ENCODE measurements around the gene FAM149B1. TPM values are rescaled to one million over a fixed set of nuclear protein-coding genes. Genes with fewer than 3 reads are reported as not detected.

The FAM149B1 gene
- total and polyA plus RNA-seq, 2 of the 13 experiments (the other 11 are each of a cell fraction or from before 2014, with no cell fraction given), result 9.3 to 16.8 TPM

GRCh38 chr10:73246646-73247508 is 79.0 kb downstream of the FAM149B1 start, which contains the start of gene DNAJC9 (continued):
- TF ChIP-seq E2F2 (CRISPR knock-in tag; IDR thresholded peaks at IDR 0.05; ENCODE audit: borderline replicate concordance) (no peak), DRAP1 (CRISPR knock-in tag; IDR thresholded peaks at IDR 0.05) (peak; percentile 85), ZNF749 (CRISPR knock-in tag; IDR thresholded peaks at IDR 0.05; ENCODE audit: borderline replicate concordance) (peak; percentile 97), ZFP36L2 (CRISPR knock-in tag; IDR thresholded peaks at IDR 0.05) (no peak), SALL2 (CRISPR knock-in tag; IDR thresholded peaks at IDR 0.05) (peak; percentile 94), MTERF4 (CRISPR knock-in tag; IDR thresholded peaks at IDR 0.05) (no peak), CBX5 (CRISPR knock-in tag; IDR thresholded peaks at IDR 0.05; ENCODE audit: borderline replicate concordance) (peak; percentile 71; the same call in 1 of the 2 replicates), MEIS1 (CRISPR knock-in tag; IDR thresholded peaks at IDR 0.05; ENCODE audit: borderline replicate concordance) (peak; percentile 93), ZNF10 (CRISPR knock-in tag; IDR thresholded peaks at IDR 0.05; ENCODE audit: borderline replicate concordance, low read depth) (no peak), ZNF83 (CRISPR knock-in tag; IDR thresholded peaks at IDR 0.05; ENCODE audit: borderline replicate concordance) (peak; percentile 69; the same call in 1 of the 2 replicates), ZBTB34 (CRISPR knock-in tag; IDR thresholded peaks at IDR 0.05) (peak; percentile 73; the same call in 1 of the 2 replicates), HMG20B (CRISPR knock-in tag; conservative IDR thresholded peaks at IDR 0.05) (no peak), ZNF567 (CRISPR knock-in tag; IDR thresholded peaks at IDR 0.05; ENCODE audit: borderline replicate concordance) (peak; percentile 92; the same call in 1 of the 2 replicates), RXRB (CRISPR knock-in tag; IDR thresholded peaks at IDR 0.05; ENCODE audit: borderline replicate concordance) (peak; percentile 46; the same call in 1 of the 2 replicates), ZNF484 (CRISPR knock-in tag; IDR thresholded peaks at IDR 0.05; ENCODE audit: borderline replicate concordance, low read depth) (no peak), KDM2A (CRISPR knock-in tag; IDR thresholded peaks at IDR 0.05; ENCODE audit: borderline replicate concordance, low read depth) (peak; percentile 100), POLR2A (IDR thresholded peaks at IDR 0.05; ENCODE audit: insufficient read depth in 1 of 2, low read depth in 2 of 2, low read length in 2 of 2) (peak; percentile 89 to 96), SP2 (CRISPR knock-in tag; IDR thresholded peaks at IDR 0.05) (no peak), ZNF616 (CRISPR knock-in tag; IDR thresholded peaks at IDR 0.05; ENCODE audit: low read depth) (peak; percentile 81; the same call in 1 of the 2 replicates), SKI (IDR thresholded peaks at IDR 0.05; ENCODE audit: partially characterized antibody) (no peak)
- TF ChIP-seq, protein P1, sequence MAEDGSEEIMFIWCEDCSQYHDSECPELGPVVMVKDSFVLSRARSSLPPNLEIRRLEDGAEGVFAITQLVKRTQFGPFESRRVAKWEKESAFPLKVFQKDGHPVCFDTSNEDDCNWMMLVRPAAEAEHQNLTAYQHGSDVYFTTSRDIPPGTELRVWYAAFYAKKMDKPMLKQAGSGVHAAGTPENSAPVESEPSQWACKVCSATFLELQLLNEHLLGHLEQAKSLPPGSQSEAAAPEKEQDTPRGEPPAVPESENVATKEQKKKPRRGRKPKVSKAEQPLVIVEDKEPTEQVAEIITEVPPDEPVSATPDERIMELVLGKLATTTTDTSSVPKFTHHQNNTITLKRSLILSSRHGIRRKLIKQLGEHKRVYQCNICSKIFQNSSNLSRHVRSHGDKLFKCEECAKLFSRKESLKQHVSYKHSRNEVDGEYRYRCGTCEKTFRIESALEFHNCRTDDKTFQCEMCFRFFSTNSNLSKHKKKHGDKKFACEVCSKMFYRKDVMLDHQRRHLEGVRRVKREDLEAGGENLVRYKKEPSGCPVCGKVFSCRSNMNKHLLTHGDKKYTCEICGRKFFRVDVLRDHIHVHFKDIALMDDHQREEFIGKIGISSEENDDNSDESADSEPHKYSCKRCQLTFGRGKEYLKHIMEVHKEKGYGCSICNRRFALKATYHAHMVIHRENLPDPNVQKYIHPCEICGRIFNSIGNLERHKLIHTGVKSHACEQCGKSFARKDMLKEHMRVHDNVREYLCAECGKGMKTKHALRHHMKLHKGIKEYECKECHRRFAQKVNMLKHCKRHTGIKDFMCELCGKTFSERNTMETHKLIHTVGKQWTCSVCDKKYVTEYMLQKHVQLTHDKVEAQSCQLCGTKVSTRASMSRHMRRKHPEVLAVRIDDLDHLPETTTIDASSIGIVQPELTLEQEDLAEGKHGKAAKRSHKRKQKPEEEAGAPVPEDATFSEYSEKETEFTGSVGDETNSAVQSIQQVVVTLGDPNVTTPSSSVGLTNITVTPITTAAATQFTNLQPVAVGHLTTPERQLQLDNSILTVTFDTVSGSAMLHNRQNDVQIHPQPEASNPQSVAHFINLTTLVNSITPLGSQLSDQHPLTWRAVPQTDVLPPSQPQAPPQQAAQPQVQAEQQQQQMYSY (CRISPR knock-in tag; IDR thresholded peaks at IDR 0.05), result no peak; the same call in 1 of the 2 replicates

Data from HepG2 (cell line).